GM21576 (cell line): Measurements from ENCODE around the gene SAMD1.
A peak's percentile ranks its signal among the peaks of the same experiment; 100 is the strongest.

ENCODE experiments used
- ATAC-seq: cut with Tn5 transposase; IDR thresholded peaks from one replicate; pipeline ENCODE4 v1.9.1; 2021; ENCODE audit warnings: mild to moderate bottlenecking, moderate library complexity; ENCODE audit not compliant: unreplicated experiment

Gene SAMD1

GRCh38 chr19:14113762-14114414 is 23.3 kb upstream of the SAMD1 start:
- ATAC-seq, result no peak

GRCh38 chr19:14112809-14113385 is 22.3 kb upstream of the SAMD1 start:
- ATAC-seq, result no peak

GRCh38 chr19:14112051-14112808 is 21.7 kb upstream of the SAMD1 start:
- no peak for ATAC-seq

- no peak for ATAC-seq
Observed at GRCh38 chr19:14111486-14111885, 20.9 kb upstream of the SAMD1 start.

- no peak for ATAC-seq
Observed at GRCh38 chr19:14110650-14111049, 20.1 kb upstream of the SAMD1 start.

GRCh38 chr19:14107581-14108461 is 17.3 kb upstream of the SAMD1 start:
- ATAC-seq, result no peak

GRCh38 chr19:14106840-14107239 is 16.3 kb upstream of the SAMD1 start:
- no peak for ATAC-seq

GRCh38 chr19:14105680-14106079 is 15.1 kb upstream of the SAMD1 start:
- no peak for ATAC-seq

GRCh38 chr19:14103310-14103709 is 12.8 kb upstream of the SAMD1 start:
- no peak for ATAC-seq

GRCh38 chr19:14102756-14103155 is 12.2 kb upstream of the SAMD1 start:
- no peak for ATAC-seq

- no peak for ATAC-seq
Observed at GRCh38 chr19:14102102-14102696, 11.6 kb upstream of the SAMD1 start.

- no peak for ATAC-seq
Observed at GRCh38 chr19:14101003-14101545, 10.5 kb upstream of the SAMD1 start.

GRCh38 chr19:14097532-14098151 is 7.1 kb upstream of the SAMD1 start:
- no peak for ATAC-seq

GRCh38 chr19:14096272-14096992 is 5.9 kb upstream of the SAMD1 start:
- ATAC-seq, result no peak

GRCh38 chr19:14094854-14095253 is 4.3 kb upstream of the SAMD1 start:
- ATAC-seq, result no peak

GRCh38 chr19:14093117-14093823 is 2.7 kb upstream of the SAMD1 start:
- no peak for ATAC-seq

- peak; percentile 6 for ATAC-seq
Observed at GRCh38 chr19:14091813-14092462, 1.4 kb upstream of the SAMD1 start.

- ATAC-seq, result peak; percentile 66
Observed at GRCh38 chr19:14091081-14091812, 696 bp upstream of the SAMD1 start.
